SK-N-MC (cell line): ENCODE data around the gene CFAP69.

ENCODE experiments used
- EZH2 ChIP-seq: fragments of 200-600 bp; sonication (generic); IDR thresholded peaks from one replicate; pipeline ENCODE4 v1.6.1; 2017; ENCODE audit warnings: antibody characterized with exemption
- POLR2AphosphoS5 ChIP-seq: IDR thresholded peaks from 2 replicates; pipeline ENCODE4 v1.6.1; 2012; ENCODE audit warnings: mild to moderate bottlenecking, low read depth, low read length, borderline replicate concordance

- no peak for TF ChIP-seq POLR2AphosphoS5
- no peak for TF ChIP-seq EZH2
Observed at GRCh38 chr7:90225181-90225580, 19.8 kb upstream of the CFAP69 start.
